ENCODE measurements around the gene KRTAP4-5.

DNA sequence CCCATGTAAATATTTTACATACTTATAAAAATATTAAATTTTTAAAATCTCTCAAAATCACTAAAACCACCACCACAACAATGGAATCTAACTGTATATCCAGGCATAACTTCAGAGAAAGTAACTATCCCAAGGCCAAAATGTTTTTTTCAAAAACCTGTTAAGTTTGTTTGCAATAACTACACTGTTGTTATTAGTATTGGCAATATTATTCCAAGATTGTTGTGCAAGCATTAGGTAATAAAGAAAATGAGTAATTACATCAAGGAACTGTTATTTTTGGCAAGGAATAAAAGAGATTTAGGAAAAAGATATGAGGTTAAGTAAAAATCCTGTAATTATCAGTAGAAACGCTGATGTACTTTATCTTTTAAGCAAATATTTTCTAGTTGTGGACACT is 22.3 kb downstream of the KRTAP4-5 start:
- TF ChIP-seq POLR2AphosphoS5 (IDR thresholded peaks at IDR 0.05) (no peak), POLR2A (IDR thresholded peaks at IDR 0.05) (no peak)

Data from prostate gland (tissue), 1 donor.